Measurements from ENCODE around the gene IGSF9B. TPM values are rescaled to one million over a fixed set of nuclear protein-coding genes. Genes with fewer than 3 reads are reported as not detected.

The IGSF9B gene
- total RNA-seq, 2 experiments from 2014 or later = 0.95 to 2.8 TPM

GRCh38 chr11:133904818-133905515, 51.8 kb downstream of the IGSF9B start:
- no peak overlapping the region for H2AFZ ChIP-seq (ENCODE audit: low read length)
- no peaks in the 10 kb centered on the region for H3K9me2 ChIP-seq (ENCODE audit: insufficient read depth, low read length)
- no peaks in the 10 kb centered on the region for H4K20me1 ChIP-seq (ENCODE audit: insufficient read depth, low read length)
- no peaks in the 10 kb centered on the region for H3K9me3 ChIP-seq (ENCODE audit: low read length)
- BruUV-seq (replicated peaks) = no TSS peak
- no peak for TF ChIP-seq EZH2phosphoT487 (IDR thresholded peaks at IDR 0.05; ENCODE audit: borderline replicate concordance, low read depth, low read length)
- TF ChIP-seq CTCF (conservative IDR thresholded peaks at IDR 0.05; ENCODE audit: low read length) = no peak
- ChIA-PET POLR2A (interaction anchor here (0.6 kb wide), 1 partner anchor 819 kb away, joined by 3 read pairs; no protein-coding TSS in a partner anchor), CTCF (ENCODE audit: unreplicated experiment) (no interaction called here)
- intact Hi-C loops (cut with micrococcal nuclease; ENCODE audit: unreplicated experiment) = no loop called here
- no peaks in the 10 kb centered on the region for H3K79me2 ChIP-seq (ENCODE audit: insufficient read depth, low read depth, low read length)
- H3K27ac ChIP-seq (ENCODE audit: low read depth, low read length, poor library complexity, severe bottlenecking) = no peak overlapping the region
- H3K4me1 ChIP-seq (ENCODE audit: insufficient read depth, low read length, poor library complexity, severe bottlenecking) = no peaks in the 10 kb centered on the region
- no peak for DNase-seq (ENCODE audit: low spot score)
- H3K4me3 ChIP-seq (ENCODE audit: low read depth, low read length, poor library complexity, severe bottlenecking) = no peak overlapping the region
- no peak overlapping the region for H3K4me2 ChIP-seq (ENCODE audit: low read length)
- H3K36me3 ChIP-seq (ENCODE audit: insufficient read depth, low read length) = no peaks in the 10 kb centered on the region

GRCh38 chr11:133903875-133904817, 52.6 kb downstream of the IGSF9B start:
- Histone ChIP-seq H3K9me3 (ENCODE audit: low read length) (no peaks in the 10 kb centered on the region), H3K36me3 (ENCODE audit: insufficient read depth, low read length) (no peaks in the 10 kb centered on the region), H3K4me3 (ENCODE audit: low read depth, low read length, poor library complexity, severe bottlenecking) (no peak overlapping the region), H3K9me2 (ENCODE audit: insufficient read depth, low read length) (no peaks in the 10 kb centered on the region), H3K4me2 (ENCODE audit: low read length) (no peak overlapping the region), H3K4me1 (ENCODE audit: insufficient read depth, low read length, poor library complexity, severe bottlenecking) (no peaks in the 10 kb centered on the region), H4K20me1 (ENCODE audit: insufficient read depth, low read length) (no peaks in the 10 kb centered on the region), H3K27ac (ENCODE audit: low read depth, low read length, poor library complexity, severe bottlenecking) (no peak overlapping the region), H2AFZ (ENCODE audit: low read length) (no peak overlapping the region), H3K79me2 (ENCODE audit: insufficient read depth, low read depth, low read length) (no peaks in the 10 kb centered on the region)
- ChIA-PET POLR2A (no interaction called here), CTCF (ENCODE audit: unreplicated experiment) (no interaction called here)
- DNase-seq (ENCODE audit: low spot score) = no peak
- TF ChIP-seq CTCF (conservative IDR thresholded peaks at IDR 0.05; ENCODE audit: low read length) (no peak), EZH2phosphoT487 (IDR thresholded peaks at IDR 0.05; ENCODE audit: borderline replicate concordance, low read depth, low read length) (no peak)
- no TSS peak for BruUV-seq (replicated peaks)
- intact Hi-C loops (cut with micrococcal nuclease; ENCODE audit: unreplicated experiment) = no loop called here
